HG02610 (cell line): Measurements from ENCODE around the gene S100A9.
"Not testable (repeated sequence)": the region's sequence is repeated elsewhere in the genome, so short reads cannot be mapped to it uniquely, and the experiment has no call there.

ENCODE experiments used
- ATAC-seq: cut with Tn5 transposase; IDR thresholded peaks from one replicate; pipeline ENCODE4 v1.9.1; 2021; ENCODE audit warnings: mild to moderate bottlenecking, moderate library complexity; ENCODE audit not compliant: unreplicated experiment

Gene S100A9

DNA sequence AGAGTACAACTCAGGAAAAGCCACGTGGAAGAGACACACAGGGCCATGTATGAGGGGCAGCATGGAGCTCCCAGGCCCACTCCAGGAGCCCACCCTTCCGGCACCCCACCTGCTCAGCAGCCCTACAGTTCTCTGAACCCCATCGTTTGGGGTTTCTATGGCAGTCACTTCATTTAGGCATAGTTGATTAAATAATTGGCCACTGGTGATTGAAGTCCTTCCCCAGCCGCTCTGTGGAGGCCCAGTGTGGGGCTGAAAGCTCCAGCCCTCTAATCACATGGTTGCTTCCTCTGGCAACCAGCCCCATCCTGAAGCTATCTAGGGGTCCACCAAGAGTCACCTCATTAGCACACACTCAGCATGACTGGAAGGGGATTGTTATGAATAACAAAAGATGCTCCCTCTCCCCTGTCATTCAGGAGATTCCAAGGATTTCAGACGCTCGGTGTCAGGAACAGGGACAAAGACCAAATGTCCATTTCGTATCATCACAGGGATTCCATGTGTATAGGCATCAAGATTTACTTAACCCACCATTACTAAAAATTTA, 46.5 kb downstream of the S100A9 start:
- no peak for ATAC-seq

DNA sequence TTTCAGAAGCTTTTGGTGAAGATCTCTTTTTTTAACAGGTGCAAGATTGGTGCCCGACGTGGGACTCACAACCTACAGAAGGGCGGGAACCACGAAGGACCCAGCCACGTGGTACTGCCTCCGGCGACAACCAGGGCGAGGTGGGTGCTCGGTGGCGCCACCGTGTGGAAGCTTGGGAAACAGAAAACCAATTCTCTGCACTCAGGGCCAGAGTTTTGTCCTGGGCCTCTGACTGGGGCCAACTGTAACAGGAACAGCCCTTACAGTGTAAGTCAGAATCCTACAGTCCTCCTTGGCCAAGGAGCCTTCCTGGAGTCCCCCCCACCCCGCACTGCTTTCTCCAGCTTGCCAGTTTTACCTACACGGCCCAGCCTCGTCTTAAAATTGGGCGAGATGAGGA, 47.1 kb downstream of the S100A9 start:
- ATAC-seq = no peak

DNA sequence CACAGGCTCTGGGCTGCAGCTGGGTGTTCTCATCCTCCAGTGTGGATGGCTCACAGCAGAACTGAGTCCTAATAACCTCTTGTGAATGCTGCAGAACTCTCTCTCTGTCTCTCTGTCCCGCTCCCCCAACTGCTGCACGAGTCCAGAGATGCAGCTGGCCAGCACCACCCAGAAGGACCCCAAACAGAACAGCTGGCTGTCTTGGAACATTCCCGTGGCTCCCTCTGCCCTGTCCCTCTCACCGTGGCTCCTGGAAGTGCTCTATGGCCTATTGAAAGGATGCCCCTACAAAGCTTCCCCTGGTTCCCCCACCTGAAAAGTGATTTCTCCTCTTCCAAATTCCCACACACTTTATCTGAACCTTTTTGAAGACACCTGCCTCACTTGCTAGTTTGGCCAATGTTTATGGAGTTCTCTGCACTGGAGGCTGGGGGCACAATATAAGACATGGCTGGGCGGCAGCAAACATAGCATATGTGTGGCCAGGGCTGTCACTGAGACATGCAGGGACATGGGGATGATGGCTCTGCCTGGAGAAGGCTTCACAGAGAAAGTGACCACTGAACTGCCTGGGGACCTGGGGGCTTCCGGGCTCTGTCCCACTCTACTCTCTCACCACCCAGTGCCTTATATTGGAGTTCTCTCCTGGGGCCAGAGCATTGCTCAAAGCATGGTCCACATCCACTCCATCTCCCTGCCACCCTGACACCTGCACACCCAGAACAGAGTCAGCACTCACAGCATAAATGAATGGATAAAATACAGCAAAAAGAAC, 48.4 kb downstream of the S100A9 start:
- ATAC-seq = not testable (repeated sequence)

DNA sequence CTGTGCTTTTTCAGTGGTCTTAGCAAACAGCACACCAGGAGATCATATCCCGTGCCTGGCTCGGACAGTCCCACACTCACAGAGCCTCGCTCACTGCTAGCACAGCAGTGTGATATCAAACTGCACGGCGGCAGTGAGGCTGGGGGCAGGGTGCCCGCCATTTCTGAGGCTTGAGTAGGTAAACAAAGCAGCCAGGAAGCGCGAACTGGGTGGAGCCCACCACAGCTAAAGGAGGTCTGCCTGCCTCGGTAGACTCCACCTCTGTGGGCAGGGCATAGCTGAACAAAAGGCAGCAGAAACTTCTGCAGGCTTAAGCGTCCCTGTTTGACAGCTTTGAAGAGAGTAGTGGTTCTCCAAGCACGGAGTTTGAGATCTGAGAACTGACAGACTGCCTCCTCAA, 49.6 kb downstream of the S100A9 start:
- ATAC-seq = not testable (repeated sequence)
